Measurements from ENCODE around the gene IZUMO1R.
"Not testable (repeated sequence)": the region's sequence is repeated elsewhere in the genome, so short reads cannot be mapped to it uniquely, and the experiment has no call there.

IZUMO1R gene

DNA sequence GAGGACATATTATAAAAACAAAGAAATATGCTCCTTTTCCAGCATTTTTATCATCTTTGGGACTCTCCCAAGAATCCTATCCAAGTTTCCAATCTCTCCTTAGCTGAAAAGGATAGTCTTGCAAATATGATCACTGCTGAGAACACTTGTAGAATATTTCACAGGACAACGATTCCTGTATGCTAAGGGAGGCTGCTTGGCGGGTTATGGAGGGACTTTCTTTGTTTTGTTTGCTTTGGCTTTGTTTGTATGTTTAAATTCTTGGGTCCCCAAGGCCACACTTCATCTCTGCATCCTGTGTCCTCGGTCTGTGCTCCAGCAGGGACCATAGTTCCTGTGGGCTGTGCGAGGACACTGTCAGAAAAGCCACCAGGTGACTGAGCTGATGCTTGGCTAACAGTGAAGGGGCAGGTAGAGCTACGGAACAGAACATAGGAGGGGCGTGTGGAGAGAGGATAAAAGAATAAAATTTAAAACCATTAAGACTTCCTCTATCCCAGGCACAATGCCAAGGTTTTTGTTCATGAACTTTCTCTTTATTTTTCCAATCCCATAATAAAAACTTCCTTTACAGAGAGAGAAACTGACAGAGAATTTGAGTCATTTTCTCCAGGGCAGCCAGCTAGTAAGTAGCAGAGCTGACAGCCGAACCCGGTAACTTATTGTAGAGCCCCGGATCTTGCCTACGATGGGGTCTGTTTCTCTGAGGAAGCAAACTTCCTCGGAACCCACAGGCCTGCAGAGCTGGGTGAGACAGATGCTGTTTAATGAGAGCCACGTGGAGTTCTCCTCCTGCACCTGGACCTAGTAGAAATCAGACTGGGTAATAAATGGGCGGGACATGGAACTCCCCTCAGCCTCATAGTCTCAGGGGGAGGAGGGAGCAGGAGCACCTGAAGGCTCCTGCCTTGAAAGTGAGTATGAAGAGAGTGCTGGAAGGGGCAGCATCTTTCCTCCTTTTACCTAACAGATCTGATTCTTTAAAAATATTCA, at the start of gene IZUMO1R:
IZUMO1R (plus strand) TSS at position 615 of the 993 bp plus-strand sequence. CDS start 1,057 bp downstream, outside the sequence.
- no peaks in the 10 kb centered on the region for H3K9me3 Mint-ChIP-seq
- no peak within 1 kb of the TSS for H3K27ac Mint-ChIP-seq
- no peaks in the 10 kb centered on the region for H3K4me1 Mint-ChIP-seq
- no peak for ATAC-seq
- DNase-seq (ENCODE audit: low spot score in 2 of 2): no peak
- no peaks in the 10 kb centered on the region for H3K36me3 Mint-ChIP-seq
- H3K4me3 Mint-ChIP-seq: no peak within 1 kb of the TSS

GRCh38 chr11:94271885-94272372, 32.5 kb upstream of the IZUMO1R start:
- H3K27ac Mint-ChIP-seq: no peak overlapping the region
- peak; percentile 64 for ATAC-seq
- no peak for DNase-seq (ENCODE audit: low spot score in 2 of 2)
- peaks cover 6% of the 10 kb centered on the region for H3K9me3 Mint-ChIP-seq
- H3K4me1 Mint-ChIP-seq: no peaks in the 10 kb centered on the region
- no peak overlapping the region for H3K4me3 Mint-ChIP-seq
- no peaks in the 10 kb centered on the region for H3K36me3 Mint-ChIP-seq

DNA sequence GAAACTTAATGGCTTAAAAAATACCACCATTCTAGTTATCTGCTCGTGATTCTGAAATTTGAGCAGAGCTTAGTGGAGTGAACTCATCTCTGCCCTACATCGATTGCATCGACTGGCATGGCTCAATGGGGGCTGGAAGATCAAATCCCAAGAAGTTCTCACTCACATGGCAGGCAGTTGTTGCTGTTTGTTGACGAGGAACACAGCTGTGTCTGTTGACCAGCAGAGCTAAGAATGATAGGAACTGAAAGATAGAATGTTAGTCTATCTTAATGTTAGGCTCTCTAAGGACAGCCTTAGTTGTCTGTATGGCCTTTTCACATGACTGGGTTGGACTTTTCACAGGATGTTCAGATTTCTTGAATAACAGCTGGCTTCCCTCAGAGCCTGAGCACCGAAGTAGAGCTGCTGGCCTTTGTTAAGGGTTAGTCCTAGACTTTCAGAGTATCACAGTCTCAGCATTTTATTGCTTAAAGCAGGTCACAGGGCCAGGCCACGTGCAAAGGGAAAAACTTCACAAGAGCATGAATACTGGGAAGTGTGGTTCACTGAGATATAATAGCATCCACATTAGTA, 31.6 kb upstream of the IZUMO1R start:
- DNase-seq (ENCODE audit: low spot score in 2 of 2) (no peak), ATAC-seq (no peak)
- peaks cover 6% of the 10 kb centered on the region for H3K9me3 Mint-ChIP-seq
- no peaks in the 10 kb centered on the region for H3K4me1 Mint-ChIP-seq
- no peaks in the 10 kb centered on the region for H3K36me3 Mint-ChIP-seq
- H3K4me3 Mint-ChIP-seq: no peak overlapping the region
- H3K27ac Mint-ChIP-seq: no peak overlapping the region

DNA sequence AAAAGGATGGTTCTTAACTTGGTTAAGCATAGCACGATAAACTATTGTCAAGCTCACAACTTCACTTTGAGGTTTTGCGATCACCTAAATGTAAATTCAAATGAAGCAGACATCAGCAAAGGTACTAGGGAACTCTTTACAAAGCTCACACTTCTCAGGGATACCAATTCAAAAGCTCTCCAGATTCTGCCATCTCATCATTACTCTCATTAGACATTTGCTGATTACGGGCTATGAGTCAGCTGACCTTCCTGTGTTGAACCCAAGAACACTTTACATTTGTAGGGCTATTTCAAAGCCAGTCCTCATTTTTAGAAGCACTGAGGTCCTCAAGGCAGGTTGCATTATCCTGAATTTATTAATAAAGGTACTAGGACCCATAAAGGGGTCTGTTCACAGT, 28.4 kb upstream of the IZUMO1R start:
- peaks cover 4% of the 10 kb centered on the region for H3K9me3 Mint-ChIP-seq
- no peak overlapping the region for H3K27ac Mint-ChIP-seq
- no peaks in the 10 kb centered on the region for H3K4me1 Mint-ChIP-seq
- DNase-seq (ENCODE audit: low spot score in 2 of 2) (no peak), ATAC-seq (no peak)
- no peaks in the 10 kb centered on the region for H3K36me3 Mint-ChIP-seq
- H3K4me3 Mint-ChIP-seq: no peak overlapping the region

DNA sequence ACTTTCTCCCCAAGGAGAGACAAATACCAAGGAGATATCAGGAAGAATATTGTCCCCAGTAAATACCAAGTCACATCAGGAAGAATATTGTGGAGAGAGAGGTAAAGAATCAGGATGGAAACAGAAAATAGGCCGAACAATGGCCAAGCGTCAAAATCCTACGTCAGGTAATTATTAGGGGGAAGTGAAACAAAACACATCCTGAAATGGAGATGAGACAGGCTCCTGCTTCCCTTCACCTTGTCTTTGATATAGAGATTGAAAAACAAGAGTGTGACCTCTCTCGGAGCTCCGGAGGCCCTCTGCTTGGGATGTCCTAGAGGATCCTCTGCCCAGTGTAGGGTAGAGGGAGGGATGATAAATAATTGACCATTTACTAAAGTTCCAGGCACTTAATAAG, 27.4 kb upstream of the IZUMO1R start:
- no peak overlapping the region for H3K4me3 Mint-ChIP-seq
- ATAC-seq (no peak), DNase-seq (ENCODE audit: low spot score in 2 of 2) (no peak)
- H3K36me3 Mint-ChIP-seq: no peaks in the 10 kb centered on the region
- no peaks in the 10 kb centered on the region for H3K4me1 Mint-ChIP-seq
- H3K27ac Mint-ChIP-seq: no peak overlapping the region
- H3K9me3 Mint-ChIP-seq: peaks cover 3% of the 10 kb centered on the region

DNA sequence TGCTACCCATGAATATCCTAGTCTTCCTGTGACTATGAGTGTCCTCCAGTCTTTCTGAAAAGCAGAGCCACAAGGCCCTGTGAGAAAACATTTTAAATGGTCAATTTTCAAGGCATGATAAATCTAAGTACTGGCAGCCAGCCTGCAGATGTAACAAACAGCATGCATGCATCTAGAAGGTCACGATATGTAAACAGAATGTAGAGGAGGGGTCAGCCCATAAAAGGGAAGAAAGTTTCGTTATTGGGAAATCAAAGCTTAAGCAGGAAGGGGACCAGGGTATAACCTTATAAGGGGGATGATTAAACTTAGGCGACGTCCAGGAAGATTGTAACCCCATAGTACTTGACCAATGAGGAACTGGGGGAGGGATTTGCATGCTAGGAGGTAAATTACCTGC, 26.2 kb upstream of the IZUMO1R start:
- H3K4me3 Mint-ChIP-seq; H3K9me3 Mint-ChIP-seq; ATAC-seq; H3K4me1 Mint-ChIP-seq; DNase-seq (ENCODE audit: low spot score in 2 of 2); H3K36me3 Mint-ChIP-seq; H3K27ac Mint-ChIP-seq: not testable (repeated sequence)

GRCh38 chr11:94279996-94280395, 24.4 kb upstream of the IZUMO1R start:
- Mint-ChIP-seq H3K4me3 (no peak overlapping the region), H3K27ac (no peak overlapping the region), H3K9me3 (no peaks in the 10 kb centered on the region), H3K4me1 (no peaks in the 10 kb centered on the region), H3K36me3 (no peaks in the 10 kb centered on the region)
- DNase-seq (ENCODE audit: low spot score in 2 of 2): no peak
- ATAC-seq: no peak

- Mint-ChIP-seq H3K9me3 (no peaks in the 10 kb centered on the region), H3K4me1 (no peaks in the 10 kb centered on the region), H3K4me3 (no peak overlapping the region), H3K36me3 (no peaks in the 10 kb centered on the region), H3K27ac (no peak overlapping the region)
- ATAC-seq: no peak
- no peak for DNase-seq (ENCODE audit: low spot score in 2 of 2)
Measured at GRCh38 chr11:94281324-94281723, 23.1 kb upstream of the IZUMO1R start.

DNA sequence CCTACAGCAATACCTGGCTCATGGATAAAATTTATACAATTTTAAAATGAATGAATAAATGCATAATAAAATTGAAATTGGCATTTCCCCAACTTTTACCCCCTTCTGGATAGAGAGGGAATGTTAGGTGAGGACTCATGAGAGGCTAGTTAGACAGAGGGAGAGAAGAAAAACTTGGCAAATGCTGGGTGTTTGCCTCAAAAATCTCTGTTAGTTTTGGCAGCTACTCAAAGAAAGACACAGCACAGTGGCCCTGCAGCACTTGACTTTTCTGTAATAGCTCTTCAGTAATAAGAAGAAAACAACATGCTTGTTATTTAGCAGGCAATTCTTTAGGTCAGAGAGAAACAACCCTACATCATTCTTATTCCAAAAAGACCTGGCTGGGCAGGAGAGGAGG, 20.7 kb upstream of the IZUMO1R start:
- H3K9me3 Mint-ChIP-seq: no peaks in the 10 kb centered on the region
- H3K4me1 Mint-ChIP-seq: no peaks in the 10 kb centered on the region

GRCh38 chr11:94295534-94295933, 8.8 kb upstream of the IZUMO1R start:
- no peaks in the 10 kb centered on the region for H3K36me3 Mint-ChIP-seq

More for the DNA sequence above, 20.7 kb upstream of the IZUMO1R start:
- Mint-ChIP-seq H3K36me3 (no peaks in the 10 kb centered on the region), H3K4me3 (no peak overlapping the region), H3K27ac (no peak overlapping the region)
- DNase-seq (ENCODE audit: low spot score in 2 of 2) (no peak), ATAC-seq (no peak)

DNA sequence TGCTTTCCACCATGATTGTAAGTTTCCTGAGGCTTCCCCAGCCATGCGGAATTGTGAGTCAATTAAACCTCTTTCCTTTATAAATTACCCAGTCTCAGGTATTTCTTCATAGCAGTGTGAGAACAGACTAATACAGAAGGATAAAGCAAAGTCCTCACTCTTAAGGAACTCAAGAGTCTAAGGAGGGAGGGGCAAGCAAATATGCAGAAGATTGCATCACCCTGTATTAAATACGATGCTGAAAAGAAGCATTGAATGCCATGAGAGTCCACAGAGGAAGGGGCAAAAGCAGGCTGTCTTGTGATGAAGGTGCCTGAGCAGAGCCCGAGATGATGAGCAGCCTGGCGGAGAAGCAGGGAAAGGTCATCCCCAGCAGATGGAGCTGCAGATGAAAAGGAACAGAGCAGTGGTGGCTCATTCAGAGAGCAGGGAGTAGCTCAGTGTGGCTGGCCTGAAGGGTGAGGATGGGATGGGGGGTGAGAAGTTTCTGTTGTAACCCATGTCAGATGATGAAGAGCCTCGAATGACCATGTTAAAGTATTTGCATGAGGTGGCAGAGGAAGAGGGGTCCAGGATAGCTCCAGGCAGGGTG, 6.3 kb upstream of the IZUMO1R start:
- ATAC-seq (no peak), DNase-seq (ENCODE audit: low spot score in 2 of 2) (no peak)
- no peak overlapping the region for H3K27ac Mint-ChIP-seq
- H3K36me3 Mint-ChIP-seq: no peaks in the 10 kb centered on the region
- no peaks in the 10 kb centered on the region for H3K9me3 Mint-ChIP-seq
- H3K4me1 Mint-ChIP-seq: no peaks in the 10 kb centered on the region
- no peak overlapping the region for H3K4me3 Mint-ChIP-seq

More at GRCh38 chr11:94295534-94295933, 8.8 kb upstream of the IZUMO1R start:
- no peak for ATAC-seq
- Mint-ChIP-seq H3K4me3 (no peak overlapping the region), H3K27ac (no peak overlapping the region), H3K9me3 (peaks cover 6% of the 10 kb centered on the region), H3K4me1 (no peaks in the 10 kb centered on the region)
- DNase-seq (ENCODE audit: low spot score in 2 of 2): no peak

- Mint-ChIP-seq H3K36me3 (no peaks in the 10 kb centered on the region), H3K4me1 (no peaks in the 10 kb centered on the region)
- ATAC-seq: no peak
Measured at GRCh38 chr11:94302776-94303175, 1.6 kb upstream of the IZUMO1R start.

DNA sequence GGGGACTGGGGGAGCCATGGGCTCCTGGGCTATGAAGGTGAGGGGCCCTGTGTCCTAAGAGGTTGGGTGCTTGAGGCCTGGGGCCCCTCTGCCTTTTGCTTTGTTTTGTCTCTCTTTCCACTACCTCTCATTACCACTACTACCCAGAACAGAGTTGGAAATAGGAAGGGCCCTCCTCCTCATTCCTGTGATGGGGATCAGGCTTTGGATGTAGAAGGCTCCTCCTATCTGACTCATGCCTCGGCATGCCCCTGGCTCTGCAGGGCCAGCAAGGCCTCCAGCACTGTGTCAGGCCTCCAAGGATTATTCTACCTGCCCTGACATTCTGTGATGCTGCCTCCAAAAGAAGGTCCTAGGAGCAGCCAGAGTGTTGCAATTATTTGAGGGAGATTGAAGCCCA, 766 bp downstream of the IZUMO1R start:
- Mint-ChIP-seq H3K4me1 (no peaks in the 10 kb centered on the region), H3K27ac (no peak overlapping the region), H3K4me3 (no peak overlapping the region), H3K9me3 (no peaks in the 10 kb centered on the region), H3K36me3 (no peaks in the 10 kb centered on the region)
- no peak for DNase-seq (ENCODE audit: low spot score in 2 of 2)
- ATAC-seq: peak; percentile 4

More at GRCh38 chr11:94302776-94303175, 1.6 kb upstream of the IZUMO1R start:
- H3K9me3 Mint-ChIP-seq: no peaks in the 10 kb centered on the region
- no peak overlapping the region for H3K4me3 Mint-ChIP-seq
- no peak for DNase-seq (ENCODE audit: low spot score in 2 of 2)
- no peak overlapping the region for H3K27ac Mint-ChIP-seq

GRCh38 chr11:94307101-94307791, 2.9 kb downstream of the IZUMO1R start:
- H3K9me3 Mint-ChIP-seq: no peaks in the 10 kb centered on the region
- H3K4me3 Mint-ChIP-seq: no peak overlapping the region
- H3K27ac Mint-ChIP-seq: no peak overlapping the region
- H3K4me1 Mint-ChIP-seq: no peaks in the 10 kb centered on the region
- no peaks in the 10 kb centered on the region for H3K36me3 Mint-ChIP-seq
- DNase-seq (ENCODE audit: low spot score in 2 of 2) (no peak), ATAC-seq (no peak)

DNA sequence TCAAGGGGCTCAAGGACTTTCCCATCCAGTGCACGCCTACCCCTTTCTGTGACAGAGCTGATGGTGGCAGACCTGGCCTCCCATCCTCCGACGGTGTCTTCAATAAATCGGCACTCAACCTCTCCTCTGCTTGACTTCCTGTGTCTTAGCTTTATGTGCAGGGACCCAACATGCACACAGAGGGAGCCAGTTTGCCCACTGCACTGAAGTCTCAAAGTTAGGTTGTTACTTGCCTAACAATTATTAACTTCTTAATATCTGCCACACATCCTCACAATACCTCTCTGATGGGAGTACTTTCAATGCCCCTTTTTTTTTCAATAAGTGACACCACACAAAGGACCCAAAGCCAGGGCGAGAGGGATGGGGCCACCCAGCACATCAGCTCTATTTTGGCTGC, 3.6 kb downstream of the IZUMO1R start:
- H3K36me3 Mint-ChIP-seq: no peaks in the 10 kb centered on the region
- no peak overlapping the region for H3K4me3 Mint-ChIP-seq
- no peak overlapping the region for H3K27ac Mint-ChIP-seq
- H3K9me3 Mint-ChIP-seq: no peaks in the 10 kb centered on the region
- no peak for DNase-seq (ENCODE audit: low spot score in 2 of 2)
- no peaks in the 10 kb centered on the region for H3K4me1 Mint-ChIP-seq
- no peak for ATAC-seq
